Measurements from ENCODE around the gene ZGLP1. TPM values are rescaled to one million over a fixed set of nuclear protein-coding genes. Genes with fewer than 3 reads are reported as not detected.

ZGLP1 gene
- total RNA-seq, 1 donor from 2014 or later, result 14.9 TPM

GRCh38 chr19:10332158-10332964 is 22.7 kb upstream of the ZGLP1 start:
- DNase-seq (ENCODE audit: low spot score in 2 of 2, unreplicated experiment in 2 of 2), result no peak
- no peaks in the 10 kb centered on the region for H3K27me3 Mint-ChIP-seq (ENCODE audit: low read depth)
- H3K4me1 Mint-ChIP-seq, result peaks cover 23% of the 10 kb centered on the region

GRCh38 chr19:10329555-10329954 is 19.9 kb upstream of the ZGLP1 start:
- no peak for TF ChIP-seq CTCF (IDR thresholded peaks at IDR 0.05; ENCODE audit: unreplicated experiment)
- no peak for DNase-seq (ENCODE audit: low spot score in 2 of 2, unreplicated experiment in 2 of 2)
- peaks cover 3% of the 10 kb centered on the region for H3K36me3 Mint-ChIP-seq
- peaks cover 18% of the 10 kb centered on the region for H3K4me1 Mint-ChIP-seq
- H3K27me3 Mint-ChIP-seq (ENCODE audit: low read depth), result no peaks in the 10 kb centered on the region
- H3K9me3 Mint-ChIP-seq, result no peaks in the 10 kb centered on the region
- H3K27ac Mint-ChIP-seq, result no peak overlapping the region
- no peak overlapping the region for H3K4me3 Mint-ChIP-seq

More at GRCh38 chr19:10332158-10332964, 22.7 kb upstream of the ZGLP1 start:
- peaks cover 3% of the 10 kb centered on the region for H3K36me3 Mint-ChIP-seq
- TF ChIP-seq CTCF (IDR thresholded peaks at IDR 0.05; ENCODE audit: unreplicated experiment), result no peak
- peak overlapping the region; percentile 96 for H3K4me3 Mint-ChIP-seq
- peak overlapping the region; percentile 97 for H3K27ac Mint-ChIP-seq
- no peaks in the 10 kb centered on the region for H3K9me3 Mint-ChIP-seq

GRCh38 chr19:10328558-10329429 is 19.2 kb upstream of the ZGLP1 start:
- no peak overlapping the region for H3K4me3 Mint-ChIP-seq
- peaks cover 12% of the 10 kb centered on the region for H3K4me1 Mint-ChIP-seq
- no peak for TF ChIP-seq CTCF (IDR thresholded peaks at IDR 0.05; ENCODE audit: unreplicated experiment)
- peaks cover 3% of the 10 kb centered on the region for H3K36me3 Mint-ChIP-seq
- no peaks in the 10 kb centered on the region for H3K9me3 Mint-ChIP-seq
- H3K27me3 Mint-ChIP-seq (ENCODE audit: low read depth), result no peaks in the 10 kb centered on the region
- no peak for DNase-seq (ENCODE audit: low spot score in 2 of 2, unreplicated experiment in 2 of 2)
- no peak overlapping the region for H3K27ac Mint-ChIP-seq

GRCh38 chr19:10327793-10328192 is 18.2 kb upstream of the ZGLP1 start:
- TF ChIP-seq CTCF (IDR thresholded peaks at IDR 0.05; ENCODE audit: unreplicated experiment), result no peak
- Mint-ChIP-seq H3K27me3 (ENCODE audit: low read depth) (no peaks in the 10 kb centered on the region), H3K9me3 (no peaks in the 10 kb centered on the region), H3K27ac (no peak overlapping the region), H3K4me3 (no peak overlapping the region), H3K36me3 (peaks cover 3% of the 10 kb centered on the region), H3K4me1 (peaks cover 6% of the 10 kb centered on the region)
- DNase-seq (ENCODE audit: low spot score in 2 of 2, unreplicated experiment in 2 of 2), result no peak

- H3K27me3 Mint-ChIP-seq (ENCODE audit: low read depth), result no peaks in the 10 kb centered on the region
- H3K9me3 Mint-ChIP-seq, result no peaks in the 10 kb centered on the region
- DNase-seq (ENCODE audit: low spot score in 2 of 2, unreplicated experiment in 2 of 2), result no peak
- peaks cover 10% of the 10 kb centered on the region for H3K36me3 Mint-ChIP-seq
- no peak for TF ChIP-seq CTCF (IDR thresholded peaks at IDR 0.05; ENCODE audit: unreplicated experiment)
- H3K27ac Mint-ChIP-seq, result no peak overlapping the region
- H3K4me3 Mint-ChIP-seq, result no peak overlapping the region
- H3K4me1 Mint-ChIP-seq, result no peaks in the 10 kb centered on the region
Observed at GRCh38 chr19:10325732-10326131, 16.1 kb upstream of the ZGLP1 start.

Measured in mesothelial cell of epicardium (in vitro differentiated cells).